HepG2 (cell line): ENCODE data around the gene TIMP4.

ENCODE experiments used
- CAMTA2 ChIP-seq: sonication (generic); formaldehyde crosslinking; IDR thresholded peaks from 2 replicates; pipeline ENCODE4 v1.4.0; 2020; ENCODE audit warnings: mild to moderate bottlenecking, missing genetic modification reagents, borderline replicate concordance
- CEBPB ChIP-seq: IDR thresholded peaks from 2 replicates; pipeline ENCODE4 v1.6.1; 2011; ENCODE audit warnings: low read depth, low read length, improper control_type of control experiment, borderline replicate concordance
- ELF4 ChIP-seq: sonication (generic); formaldehyde crosslinking; IDR thresholded peaks from 2 replicates; pipeline ENCODE4 v1.5.0; 2020; ENCODE audit warnings: missing genetic modification reagents, mild to moderate bottlenecking, moderate library complexity, borderline replicate concordance
- FOXA3 ChIP-seq: IDR thresholded peaks from 2 replicates; pipeline ENCODE4 v1.6.1; 2016; ENCODE audit warnings: missing genetic modification reagents, missing compliant biosample characterization
- FOXK2 ChIP-seq: fragments of 450-650 bp; IDR thresholded peaks from 2 replicates; pipeline ENCODE4 v1.6.1; 2016
- POLR2A ChIP-seq, 2 experiments: IDR thresholded peaks; 2 replicates each; pipeline ENCODE4 v1.6.1; 2011; ENCODE audit warnings: low read depth in 2 of 2, low read length in 2 of 2, mild to moderate bottlenecking in 1 of 2, moderate library complexity in 1 of 2; ENCODE audit not compliant: insufficient read depth in 1 of 2
- RBM22 ChIP-seq: fragments of 200-400 bp; formaldehyde crosslinking; optimal IDR thresholded peaks from 2 replicates; pipeline ENCODE3; 2017; ENCODE audit warnings: mild to moderate bottlenecking, low read length, moderate library complexity
- TBP ChIP-seq: sonication (generic); formaldehyde crosslinking; IDR thresholded peaks from 2 replicates; pipeline ENCODE4 v1.5.0; 2020; ENCODE audit warnings: missing genetic modification reagents
- YY1 ChIP-seq: IDR thresholded peaks from 2 replicates; pipeline ENCODE4 v1.6.1; 2011; ENCODE audit warnings: low read length, low read depth, moderate library complexity, mild to moderate bottlenecking; ENCODE audit not compliant: insufficient read depth, insufficient replicate concordance
- TF ChIP-seq, protein P1 (sequence below), 2 experiments: IDR thresholded peaks; 2 replicates each; pipeline ENCODE4 v1.6.1; 2011 to 2012; ENCODE audit warnings: low read length in 2 of 2, borderline replicate concordance in 1 of 2, low read depth in 1 of 2, mild to moderate bottlenecking in 1 of 2, moderate library complexity in 1 of 2
- TF ChIP-seq, protein P2 (sequence below): sonication (generic); formaldehyde crosslinking; IDR thresholded peaks from 2 replicates; pipeline ENCODE4 v1.5.0; 2020; ENCODE audit warnings: mild to moderate bottlenecking, missing genetic modification reagents, moderate library complexity
- TF ChIP-seq, protein P3 (sequence below): sonication (generic); formaldehyde crosslinking; IDR thresholded peaks from 2 replicates; pipeline ENCODE4 v1.4.0; 2020; ENCODE audit warnings: missing genetic modification reagents
- TF ChIP-seq, protein P4 (sequence below): IDR thresholded peaks from 2 replicates; pipeline ENCODE4 v1.6.1; 2012; ENCODE audit warnings: inconsistent platforms
- TF ChIP-seq, protein P5 (sequence below): sonication (generic); formaldehyde crosslinking; IDR thresholded peaks from 2 replicates; pipeline ENCODE4 v1.8.1; 2023; ENCODE audit warnings: mild to moderate bottlenecking, missing genetic modification reagents

DNA sequence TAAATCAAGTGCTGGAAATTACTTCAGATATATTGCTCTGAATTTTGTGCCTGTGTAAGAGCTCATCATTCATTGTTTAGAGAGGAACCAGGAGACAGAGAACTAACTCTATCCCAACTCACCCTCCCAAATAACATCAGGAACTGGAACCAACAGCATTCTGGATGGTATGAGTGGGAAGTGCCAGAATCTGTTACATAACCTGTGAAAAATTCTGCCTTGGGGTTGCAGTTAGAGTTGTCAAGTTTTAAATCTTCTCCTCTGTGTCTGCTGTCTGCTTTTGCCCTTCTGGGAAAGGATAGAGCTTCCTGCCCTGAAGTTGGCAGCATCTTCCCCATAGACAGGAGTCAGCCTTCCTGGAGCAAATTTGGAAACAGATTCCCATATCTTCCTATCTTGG lies 41.2 kb downstream of the TIMP4 start:
- TF ChIP-seq ELF4 (CRISPR knock-in tag) (no peak), TBP (no peak), CEBPB (no peak), FOXA3 (CRISPR knock-in tag) (no peak), POLR2A (IDR thresholded peaks at IDR 0.05; ENCODE audit: insufficient read depth in 1 of 2, low read depth in 2 of 2, low read length in 2 of 2) (no peak), RBM22 (no peak), CAMTA2 (CRISPR knock-in tag) (no peak), FOXK2 (no peak), YY1 (no peak)
- TF ChIP-seq, protein P1, sequence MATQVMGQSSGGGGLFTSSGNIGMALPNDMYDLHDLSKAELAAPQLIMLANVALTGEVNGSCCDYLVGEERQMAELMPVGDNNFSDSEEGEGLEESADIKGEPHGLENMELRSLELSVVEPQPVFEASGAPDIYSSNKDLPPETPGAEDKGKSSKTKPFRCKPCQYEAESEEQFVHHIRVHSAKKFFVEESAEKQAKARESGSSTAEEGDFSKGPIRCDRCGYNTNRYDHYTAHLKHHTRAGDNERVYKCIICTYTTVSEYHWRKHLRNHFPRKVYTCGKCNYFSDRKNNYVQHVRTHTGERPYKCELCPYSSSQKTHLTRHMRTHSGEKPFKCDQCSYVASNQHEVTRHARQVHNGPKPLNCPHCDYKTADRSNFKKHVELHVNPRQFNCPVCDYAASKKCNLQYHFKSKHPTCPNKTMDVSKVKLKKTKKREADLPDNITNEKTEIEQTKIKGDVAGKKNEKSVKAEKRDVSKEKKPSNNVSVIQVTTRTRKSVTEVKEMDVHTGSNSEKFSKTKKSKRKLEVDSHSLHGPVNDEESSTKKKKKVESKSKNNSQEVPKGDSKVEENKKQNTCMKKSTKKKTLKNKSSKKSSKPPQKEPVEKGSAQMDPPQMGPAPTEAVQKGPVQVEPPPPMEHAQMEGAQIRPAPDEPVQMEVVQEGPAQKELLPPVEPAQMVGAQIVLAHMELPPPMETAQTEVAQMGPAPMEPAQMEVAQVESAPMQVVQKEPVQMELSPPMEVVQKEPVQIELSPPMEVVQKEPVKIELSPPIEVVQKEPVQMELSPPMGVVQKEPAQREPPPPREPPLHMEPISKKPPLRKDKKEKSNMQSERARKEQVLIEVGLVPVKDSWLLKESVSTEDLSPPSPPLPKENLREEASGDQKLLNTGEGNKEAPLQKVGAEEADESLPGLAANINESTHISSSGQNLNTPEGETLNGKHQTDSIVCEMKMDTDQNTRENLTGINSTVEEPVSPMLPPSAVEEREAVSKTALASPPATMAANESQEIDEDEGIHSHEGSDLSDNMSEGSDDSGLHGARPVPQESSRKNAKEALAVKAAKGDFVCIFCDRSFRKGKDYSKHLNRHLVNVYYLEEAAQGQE (IDR thresholded peaks at IDR 0.05; ENCODE audit: borderline replicate concordance in 1 of 2, low read depth in 1 of 2, low read length in 2 of 2) = no peak
- TF ChIP-seq, protein P2, sequence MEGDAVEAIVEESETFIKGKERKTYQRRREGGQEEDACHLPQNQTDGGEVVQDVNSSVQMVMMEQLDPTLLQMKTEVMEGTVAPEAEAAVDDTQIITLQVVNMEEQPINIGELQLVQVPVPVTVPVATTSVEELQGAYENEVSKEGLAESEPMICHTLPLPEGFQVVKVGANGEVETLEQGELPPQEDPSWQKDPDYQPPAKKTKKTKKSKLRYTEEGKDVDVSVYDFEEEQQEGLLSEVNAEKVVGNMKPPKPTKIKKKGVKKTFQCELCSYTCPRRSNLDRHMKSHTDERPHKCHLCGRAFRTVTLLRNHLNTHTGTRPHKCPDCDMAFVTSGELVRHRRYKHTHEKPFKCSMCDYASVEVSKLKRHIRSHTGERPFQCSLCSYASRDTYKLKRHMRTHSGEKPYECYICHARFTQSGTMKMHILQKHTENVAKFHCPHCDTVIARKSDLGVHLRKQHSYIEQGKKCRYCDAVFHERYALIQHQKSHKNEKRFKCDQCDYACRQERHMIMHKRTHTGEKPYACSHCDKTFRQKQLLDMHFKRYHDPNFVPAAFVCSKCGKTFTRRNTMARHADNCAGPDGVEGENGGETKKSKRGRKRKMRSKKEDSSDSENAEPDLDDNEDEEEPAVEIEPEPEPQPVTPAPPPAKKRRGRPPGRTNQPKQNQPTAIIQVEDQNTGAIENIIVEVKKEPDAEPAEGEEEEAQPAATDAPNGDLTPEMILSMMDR (CRISPR knock-in tag) = no peak
- TF ChIP-seq, protein P3, sequence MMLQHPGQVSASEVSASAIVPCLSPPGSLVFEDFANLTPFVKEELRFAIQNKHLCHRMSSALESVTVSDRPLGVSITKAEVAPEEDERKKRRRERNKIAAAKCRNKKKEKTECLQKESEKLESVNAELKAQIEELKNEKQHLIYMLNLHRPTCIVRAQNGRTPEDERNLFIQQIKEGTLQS (CRISPR knock-in tag) = no peak
- TF ChIP-seq, protein P4, sequence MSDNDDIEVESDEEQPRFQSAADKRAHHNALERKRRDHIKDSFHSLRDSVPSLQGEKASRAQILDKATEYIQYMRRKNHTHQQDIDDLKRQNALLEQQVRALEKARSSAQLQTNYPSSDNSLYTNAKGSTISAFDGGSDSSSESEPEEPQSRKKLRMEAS = no peak
- TF ChIP-seq, protein P5, sequence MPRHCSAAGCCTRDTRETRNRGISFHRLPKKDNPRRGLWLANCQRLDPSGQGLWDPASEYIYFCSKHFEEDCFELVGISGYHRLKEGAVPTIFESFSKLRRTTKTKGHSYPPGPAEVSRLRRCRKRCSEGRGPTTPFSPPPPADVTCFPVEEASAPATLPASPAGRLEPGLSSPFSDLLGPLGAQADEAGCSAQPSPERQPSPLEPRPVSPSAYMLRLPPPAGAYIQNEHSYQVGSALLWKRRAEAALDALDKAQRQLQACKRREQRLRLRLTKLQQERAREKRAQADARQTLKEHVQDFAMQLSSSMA (CRISPR knock-in tag) = no peak
